Stomach (tissue), 9 donors: ENCODE measurements around the gene FAM187B. TPM values are rescaled to one million over a fixed set of nuclear protein-coding genes. Genes with fewer than 3 reads are reported as not detected.

ENCODE experiments used
- DNase-seq, 2 donors: peaks; one replicate each; pipeline versions ENCODE4 v3.0.0 to v3.0.0-alpha.2; 2013 to 2019
- H3K27ac ChIP-seq, 5 donors: fragments of 200-600 bp in 4 of 5; sonication (generic) in 4 of 5; one replicate each; pipeline ENCODE4 v1.5.1; 2013 to 2019; ENCODE audit warnings: mild to moderate bottlenecking in 1 of 5, moderate library complexity in 1 of 5
- H3K27me3 ChIP-seq, 3 donors: fragments of 200-600 bp; sonication (generic); one replicate each; pipeline ENCODE4 v1.5.1; 2017 to 2019; ENCODE audit warnings: mixed run types in 1 of 3
- H3K36me3 ChIP-seq, 4 donors: fragments of 200-600 bp; sonication (generic); 1 replicate in 3 of 4; 2 replicates in 1 of 4; pipeline ENCODE4 v1.5.1; 2016 to 2019
- H3K4me1 ChIP-seq, 4 donors: fragments of 200-600 bp; sonication (generic); one replicate each; pipeline ENCODE4 v1.5.1; 2016 to 2019
- H3K4me3 ChIP-seq, 4 donors: fragments of 200-600 bp; sonication (generic) in 3 of 4; one replicate each; pipeline ENCODE4 v1.5.1; 2016 to 2019; ENCODE audit warnings: mild to moderate bottlenecking in 1 of 4
- H3K9me3 ChIP-seq, 4 donors: fragments of 200-600 bp; sonication (generic); one replicate each; pipeline ENCODE4 v1.5.1; 2016 to 2019
- EP300 ChIP-seq: sonication (generic); formaldehyde crosslinking; IDR thresholded peaks from one replicate; pipeline ENCODE4 v1.6.1; 2017; ENCODE audit warnings: antibody characterized with exemption
- POLR2A ChIP-seq, 4 donors: fragments of 450-650 bp; IDR thresholded peaks; one replicate each; pipeline ENCODE4 v1.6.1; 2016; ENCODE audit warnings: antibody characterized with exemption in 4 of 4, control low read depth in 2 of 4, mild to moderate bottlenecking in 1 of 4, moderate library complexity in 1 of 4
- POLR2AphosphoS5 ChIP-seq, 3 donors: sonication (generic); formaldehyde crosslinking; IDR thresholded peaks; one replicate each; pipeline ENCODE4 v1.6.1; 2016; ENCODE audit warnings: antibody characterized with exemption in 3 of 3
- WGBS, 5 donors: extraction: QIAGEN DNeasy Blood & Tissue Kit in 3 of 5; methylation state at CpG; one replicate each; pipeline versions ENCODE4 v1.1.5 to v1.1.7; 2013 to 2018; 5-methylcytosine and 5-hydroxymethylcytosine counted together
- intact Hi-C: fragments of 100-400 bp; cut with DNase I; formaldehyde crosslinking; loops from one replicate; pipeline ENCODE4 v1.15.1; 2023; ENCODE audit warnings: low total_unique reads
- polyA plus RNA-seq, 3 donors: library from polyadenylated mRNA; stranded (reverse); fragments of 200-250 nt; gene quantifications; one replicate each; pipeline ENCODE4 v1.2.3, GENCODE V29; 2013
- total RNA-seq, 5 donors: library from RNA; depleted of rRNA; stranded (reverse); fragments of >200 nt; gene quantifications; one replicate each; pipeline versions ENCODE4 v1.1.0 to v1.2.3, GENCODE V29; 2014 to 2016
- TF ChIP-seq, protein P1 (sequence below), 7 experiments: fragments of 450-650 bp in 4 of 7; fragments of 200-600 bp in 3 of 7; sonication (generic) in 3 of 7; IDR thresholded peaks; one replicate each; pipeline ENCODE4 v1.5.1; 2016 to 2019; ENCODE audit warnings: antibody characterized with exemption in 7 of 7, control low read depth in 2 of 7, mild to moderate bottlenecking in 1 of 7
- donor health status: healthy with polysubstance abuse.
- donor health status: Bipolar disorder and iron deficiency.
- donor health status: healthy.

The FAM187B gene
- total and polyA plus RNA-seq, 8 donors = 0.25 TPM; not detected in 7

DNA sequence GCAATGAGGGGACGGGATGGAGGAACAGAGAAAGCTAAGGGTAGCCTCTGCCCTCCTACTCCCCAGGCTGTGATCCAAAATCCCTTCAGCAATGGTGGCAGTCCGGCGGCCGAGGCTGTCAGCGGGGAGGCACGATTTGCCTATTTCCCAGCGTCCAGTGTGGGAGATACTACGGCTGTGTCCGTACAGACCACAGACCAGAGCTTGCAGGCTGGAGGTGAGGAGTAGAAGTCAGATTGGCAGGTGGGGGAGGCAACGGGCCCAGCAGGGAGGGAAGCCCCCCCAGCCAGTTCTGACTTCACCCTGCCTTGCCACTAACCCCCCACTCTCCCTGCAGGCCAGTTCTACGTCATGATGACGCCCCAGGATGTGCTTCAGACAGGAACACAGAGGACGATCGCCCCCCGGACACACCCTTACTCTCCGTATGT, 41.9 kb upstream of the FAM187B start:
- Histone ChIP-seq H3K36me3 (peaks cover 34 to 62% (median 57%) of the 10 kb centered on the region in 4 donors), H3K9me3 (no peaks in the 10 kb centered on the region), H3K27ac (no peak overlapping the region), H3K4me1 (peaks cover 17 to 58% (median 44%) of the 10 kb centered on the region in 4 donors), H3K27me3 (no peaks in the 10 kb centered on the region), H3K4me3 (peak overlapping the region in 1 of 4 donors; percentile 66)
- no peak for TF ChIP-seq EP300
- TF ChIP-seq, protein P1, sequence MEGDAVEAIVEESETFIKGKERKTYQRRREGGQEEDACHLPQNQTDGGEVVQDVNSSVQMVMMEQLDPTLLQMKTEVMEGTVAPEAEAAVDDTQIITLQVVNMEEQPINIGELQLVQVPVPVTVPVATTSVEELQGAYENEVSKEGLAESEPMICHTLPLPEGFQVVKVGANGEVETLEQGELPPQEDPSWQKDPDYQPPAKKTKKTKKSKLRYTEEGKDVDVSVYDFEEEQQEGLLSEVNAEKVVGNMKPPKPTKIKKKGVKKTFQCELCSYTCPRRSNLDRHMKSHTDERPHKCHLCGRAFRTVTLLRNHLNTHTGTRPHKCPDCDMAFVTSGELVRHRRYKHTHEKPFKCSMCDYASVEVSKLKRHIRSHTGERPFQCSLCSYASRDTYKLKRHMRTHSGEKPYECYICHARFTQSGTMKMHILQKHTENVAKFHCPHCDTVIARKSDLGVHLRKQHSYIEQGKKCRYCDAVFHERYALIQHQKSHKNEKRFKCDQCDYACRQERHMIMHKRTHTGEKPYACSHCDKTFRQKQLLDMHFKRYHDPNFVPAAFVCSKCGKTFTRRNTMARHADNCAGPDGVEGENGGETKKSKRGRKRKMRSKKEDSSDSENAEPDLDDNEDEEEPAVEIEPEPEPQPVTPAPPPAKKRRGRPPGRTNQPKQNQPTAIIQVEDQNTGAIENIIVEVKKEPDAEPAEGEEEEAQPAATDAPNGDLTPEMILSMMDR (IDR thresholded peaks at IDR 0.05) = no peak
- TF ChIP-seq POLR2A (IDR thresholded peaks at IDR 0.05) = no peak
- TF ChIP-seq POLR2AphosphoS5 (IDR thresholded peaks at IDR 0.05) = no peak
- intact Hi-C loops = no loop called here
- no peak for DNase-seq
- WGBS, 5 donors = 82 to 92% (median 89%) methylated on average over 16 of the region's 16 CpGs

DNA sequence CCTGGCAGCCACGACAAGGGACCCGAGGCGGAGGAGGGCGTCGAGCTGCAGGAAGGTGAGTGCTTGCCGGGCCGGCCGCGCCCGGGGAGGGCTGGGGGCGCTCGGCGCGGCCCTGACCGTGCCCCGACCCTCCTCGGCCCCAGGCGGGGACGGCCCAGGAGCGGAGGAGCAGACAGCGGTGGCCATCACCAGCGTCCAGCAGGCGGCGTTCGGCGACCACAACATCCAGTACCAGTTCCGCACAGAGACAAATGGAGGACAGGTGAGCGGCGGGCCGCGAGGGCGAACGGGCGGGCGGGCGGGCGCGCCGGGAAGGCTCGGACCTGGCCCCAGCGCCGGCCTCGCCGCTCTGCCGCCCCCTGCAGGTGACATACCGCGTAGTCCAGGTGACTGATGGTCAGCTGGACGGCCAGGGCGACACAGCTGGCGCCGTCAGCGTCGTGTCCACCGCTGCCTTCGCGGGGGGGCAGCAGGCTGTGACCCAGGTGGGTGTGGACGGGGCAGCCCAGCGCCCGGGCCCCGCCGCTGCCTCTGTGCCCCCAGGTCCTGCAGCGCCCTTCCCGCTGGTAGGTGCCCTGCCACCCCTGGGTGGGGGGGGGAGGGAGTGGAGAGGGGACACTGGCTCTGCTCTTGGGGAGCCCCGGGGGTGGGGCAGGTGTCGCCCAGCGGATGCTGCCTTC, 41.0 kb upstream of the FAM187B start:
- WGBS, 5 donors = 2 to 27% (median 3%) methylated on average over 3 to 66 of the region's 66 CpGs
- Histone ChIP-seq H3K4me1 (peaks cover 17 to 67% (median 52%) of the 10 kb centered on the region in 4 donors), H3K4me3 (peak overlapping the region; percentile 66 to 84 (median 75)), H3K27ac (peak overlapping the region; percentile 90 to 96 (median 93)), H3K27me3 (no peaks in the 10 kb centered on the region), H3K9me3 (no peaks in the 10 kb centered on the region), H3K36me3 (peaks cover 34 to 62% (median 49%) of the 10 kb centered on the region in 4 donors)
- peak; percentile 90 to 96 for DNase-seq
- TF ChIP-seq POLR2A (IDR thresholded peaks at IDR 0.05) = no peak
- peak in 2 of 3 donors; percentile 49 to 64 for TF ChIP-seq POLR2AphosphoS5 (IDR thresholded peaks at IDR 0.05)
- TF ChIP-seq, protein P1 (IDR thresholded peaks at IDR 0.05) = peak in 5 of 7 experiments; percentile 23 to 90 (median 68)
- no peak for TF ChIP-seq EP300
- intact Hi-C loops = loop anchor here (10.0 kb wide), 1 partner anchor 125 kb away; the partner anchor contains the start of gene FXYD7

DNA sequence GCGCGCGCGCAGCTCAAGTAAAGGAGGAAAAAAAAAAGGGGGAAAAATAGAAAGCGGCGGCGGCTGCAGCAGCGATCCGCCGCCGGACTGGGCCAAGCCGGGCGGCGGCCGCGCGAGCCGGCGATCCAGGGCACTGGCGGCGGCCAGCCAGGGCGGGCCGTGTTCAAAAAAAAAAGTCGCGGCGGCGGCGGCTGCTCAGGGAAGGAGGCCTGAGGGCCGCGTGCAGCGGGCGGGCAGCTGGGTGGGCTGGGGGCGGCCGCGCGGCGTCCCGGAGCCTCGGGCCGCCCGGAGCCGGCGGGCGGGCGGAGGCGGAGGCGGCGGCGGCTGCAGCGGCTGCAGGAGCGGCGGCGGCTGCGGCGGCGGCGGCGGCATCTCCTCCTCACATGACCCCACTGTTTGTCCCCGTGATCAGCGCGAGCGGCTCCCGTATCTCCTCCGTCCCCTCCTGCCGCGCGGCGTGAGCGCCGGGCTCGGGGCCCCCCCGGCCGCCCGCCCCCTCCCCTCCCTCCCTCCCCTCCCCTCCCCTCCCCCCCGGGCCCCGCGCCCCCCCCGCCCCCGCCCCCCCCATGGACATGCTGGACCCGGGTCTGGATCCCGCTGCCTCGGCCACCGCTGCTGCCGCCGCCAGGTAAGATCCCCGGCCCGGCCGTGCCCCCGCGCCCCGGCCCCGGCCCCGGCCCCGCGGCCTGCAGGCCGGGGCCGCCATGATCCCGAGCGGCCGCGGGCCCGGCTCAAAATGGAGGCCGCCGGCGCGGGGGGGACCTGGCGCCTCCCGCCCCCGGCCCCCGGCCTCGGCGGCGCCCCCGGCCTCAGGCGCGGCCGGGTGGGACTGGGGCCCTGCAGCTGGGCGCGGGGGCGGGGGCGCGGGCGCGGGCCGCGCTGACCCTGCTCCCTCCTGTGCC, 40.2 kb upstream of the FAM187B start, which contains the start of gene USF2:
Gene USF2, plus strand, starts transcription at position 427 of the 902 bp plus-strand sequence. Its CDS starts 140 bp downstream, at position 567.
- intact Hi-C loops = loop anchor here (10.0 kb wide), 1 partner anchor 124 kb away; the partner anchor contains the start of gene FXYD7
- H3K27me3 ChIP-seq = no peaks in the 10 kb centered on the region
- WGBS, 5 donors = 0 to 1% (median 0%) methylated on average over 26 to 100 of the region's 126 CpGs
- peak within 1 kb of the TSS; percentile 66 to 84 (median 75) for H3K4me3 ChIP-seq
- H3K4me1 ChIP-seq = peaks cover 17 to 70% (median 52%) of the 10 kb centered on the region in 4 donors
- peaks cover 28 to 62% (median 45%) of the 10 kb centered on the region in 4 donors for H3K36me3 ChIP-seq
- TF ChIP-seq EP300 = no peak
- H3K9me3 ChIP-seq = no peaks in the 10 kb centered on the region
- peak within 1 kb of the TSS; percentile 93 to 96 (median 95) for H3K27ac ChIP-seq
- DNase-seq = peak; percentile 78 to 92

DNA sequence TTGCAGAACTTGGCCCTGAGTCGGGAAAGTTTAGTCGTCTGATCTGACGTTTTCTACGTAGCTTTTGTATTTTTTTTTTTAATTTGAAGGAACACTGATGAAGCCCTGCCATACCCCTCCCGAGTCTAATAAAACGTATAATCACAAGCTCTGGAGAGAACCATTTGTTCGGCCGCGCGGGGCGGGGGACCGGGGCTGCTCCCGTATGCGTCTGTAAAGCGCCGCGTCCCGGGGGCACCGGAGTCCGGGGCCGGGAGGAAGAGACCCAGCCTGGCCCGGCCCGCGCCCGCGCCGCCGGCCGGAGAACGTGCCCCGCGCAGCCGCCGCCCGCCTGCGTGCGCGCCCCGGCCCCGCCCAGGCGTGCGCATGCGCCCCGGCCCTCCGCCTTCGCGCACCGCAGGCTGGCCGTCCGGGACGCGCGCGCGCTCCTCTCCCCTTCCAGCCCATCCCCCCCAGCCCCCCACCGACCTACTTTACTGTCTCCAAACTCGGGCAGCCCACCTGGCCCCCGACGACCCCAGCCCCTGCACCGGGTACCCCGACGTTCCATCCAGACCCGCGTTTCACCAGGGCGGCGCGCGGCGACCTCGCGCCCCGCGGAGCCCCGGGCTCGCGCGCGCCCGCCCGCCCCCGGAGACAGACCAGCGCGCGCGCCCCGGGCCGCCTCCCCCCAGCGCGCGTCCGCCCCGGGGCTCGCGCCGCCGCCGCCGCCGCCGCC, 39.4 kb upstream of the FAM187B start:
- H3K9me3 ChIP-seq = no peaks in the 10 kb centered on the region
- H3K4me1 ChIP-seq = peaks cover 17 to 71% (median 53%) of the 10 kb centered on the region in 4 donors
- H3K27me3 ChIP-seq = no peaks in the 10 kb centered on the region
- H3K4me3 ChIP-seq = peak overlapping the region; percentile 66 to 84 (median 75)
- peak overlapping the region; percentile 93 to 96 (median 95) for H3K27ac ChIP-seq
- intact Hi-C loops = loop anchor here (10.0 kb wide), 1 partner anchor 123 kb away; the partner anchor contains the start of gene FXYD7
- 0 to 1% (median 0%) methylated on average over 39 to 100 of the region's 100 CpGs for WGBS, 5 donors
- TF ChIP-seq, protein P1 (IDR thresholded peaks at IDR 0.05) = no peak
- TF ChIP-seq POLR2A (IDR thresholded peaks at IDR 0.05) (no peak), POLR2AphosphoS5 (IDR thresholded peaks at IDR 0.05) (peak in 2 of 3 donors; percentile 47 to 54), EP300 (no peak)
- DNase-seq = peak; percentile 78 to 94
- H3K36me3 ChIP-seq = peaks cover 22 to 61% (median 40%) of the 10 kb centered on the region in 4 donors
